HG03439 (cell line): ENCODE results near the gene ACSL5.
"Not testable (repeated sequence)": the region's sequence is repeated elsewhere in the genome, so short reads cannot be mapped to it uniquely, and the experiment has no call there.

Experiments
- ATAC-seq: cut with Tn5 transposase; IDR thresholded peaks from one replicate; pipeline ENCODE4 v1.9.1; 2021; ENCODE audit warnings: mild to moderate bottlenecking, moderate library complexity; ENCODE audit not compliant: unreplicated experiment

Gene ACSL5

DNA sequence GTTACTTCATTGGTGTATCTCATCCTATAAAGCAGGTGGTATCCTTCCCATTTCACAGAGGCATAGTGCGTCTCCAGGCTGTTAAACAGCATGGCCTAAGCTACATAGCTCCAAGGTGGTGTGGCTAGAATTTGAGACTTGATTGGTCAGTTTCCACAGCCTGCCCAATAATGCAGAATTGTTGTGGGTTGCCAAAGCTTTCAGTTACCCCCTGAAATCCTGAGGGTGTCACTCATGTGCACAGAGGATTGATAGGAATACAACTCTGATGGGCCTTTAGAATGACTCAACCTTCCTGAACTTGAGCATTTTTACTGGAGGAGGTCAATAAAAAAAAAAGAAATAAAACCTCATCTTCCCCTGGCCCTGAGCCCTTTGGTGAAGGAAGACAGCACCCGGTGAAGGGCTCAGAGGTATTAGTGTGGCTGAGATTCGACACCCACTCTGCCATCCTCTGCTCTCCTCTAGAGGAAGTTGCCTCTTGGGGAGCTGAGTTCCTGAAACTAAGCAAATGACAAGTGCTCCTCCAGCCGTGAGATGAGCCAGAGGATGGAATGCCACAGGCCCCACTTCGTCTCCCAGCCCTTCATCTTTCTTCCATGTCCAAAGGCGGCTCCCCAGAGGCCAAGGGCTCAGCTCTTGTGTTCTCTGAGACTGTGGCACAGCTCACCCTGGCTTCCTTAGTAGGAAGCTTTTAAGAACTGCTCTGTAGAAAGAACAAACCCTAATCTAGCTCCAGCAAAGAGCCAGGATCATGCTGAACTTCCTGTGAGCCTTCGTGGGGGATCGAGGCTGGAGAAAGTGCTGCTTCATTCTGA lies 1.0 kb downstream of the ACSL5 start:
- peak; percentile 37 for ATAC-seq

GRCh38 chr10:112375721-112376395 lies 1.9 kb downstream of the ACSL5 start:
- peak; percentile 86 for ATAC-seq

GRCh38 chr10:112376396-112376790 lies 2.5 kb downstream of the ACSL5 start:
- ATAC-seq = peak; percentile 18

DNA sequence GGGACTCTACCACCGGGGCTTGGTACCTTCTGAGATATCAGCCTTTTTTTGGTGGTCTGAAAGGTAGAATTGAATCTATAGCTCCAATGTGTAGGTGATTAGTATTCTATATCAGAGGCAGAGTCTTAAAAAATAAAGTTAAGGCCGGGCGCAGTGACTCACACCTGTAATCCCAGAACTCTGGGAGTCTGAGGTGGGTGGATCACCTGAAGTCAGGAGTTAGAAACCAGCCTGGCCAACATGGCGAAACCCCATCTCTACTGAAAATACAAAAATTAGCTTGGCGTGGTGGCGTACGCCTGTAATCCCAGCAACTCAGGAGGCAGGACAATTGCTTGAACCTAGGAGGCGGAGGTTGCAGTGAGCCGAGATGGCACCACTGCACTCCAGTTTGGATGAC lies 3.2 kb downstream of the ACSL5 start:
- ATAC-seq = not testable (repeated sequence)

- no peak for ATAC-seq
Measured at GRCh38 chr10:112379635-112380296, 5.8 kb downstream of the ACSL5 start.

GRCh38 chr10:112382515-112383235 lies 8.8 kb downstream of the ACSL5 start:
- no peak for ATAC-seq

- no peak for ATAC-seq
Measured at GRCh38 chr10:112383325-112383724, 9.4 kb downstream of the ACSL5 start.

- ATAC-seq = no peak
Measured at GRCh38 chr10:112384141-112384540, 10.2 kb downstream of the ACSL5 start.

DNA sequence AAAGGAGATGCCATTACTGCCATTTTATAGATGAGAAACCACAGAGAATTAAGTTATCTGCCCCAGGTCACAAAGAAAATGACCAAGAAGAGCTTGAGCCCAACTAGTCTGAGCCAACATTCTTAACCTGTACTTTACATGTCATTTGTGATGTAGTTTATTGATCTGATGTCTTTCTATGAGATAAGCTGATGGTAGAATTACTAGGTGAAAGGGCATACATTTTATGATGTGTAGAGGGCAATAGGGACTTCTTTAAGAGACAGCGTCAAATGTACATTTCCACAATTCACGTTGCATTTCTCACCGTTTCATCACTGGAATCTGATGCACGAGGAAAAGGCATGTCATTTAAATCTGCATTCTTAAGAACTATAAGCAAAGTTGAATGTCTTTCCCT lies 11.3 kb downstream of the ACSL5 start:
- no peak for ATAC-seq

- ATAC-seq = not testable (repeated sequence)
Measured at GRCh38 chr10:112388056-112388455, 14.1 kb downstream of the ACSL5 start.

DNA sequence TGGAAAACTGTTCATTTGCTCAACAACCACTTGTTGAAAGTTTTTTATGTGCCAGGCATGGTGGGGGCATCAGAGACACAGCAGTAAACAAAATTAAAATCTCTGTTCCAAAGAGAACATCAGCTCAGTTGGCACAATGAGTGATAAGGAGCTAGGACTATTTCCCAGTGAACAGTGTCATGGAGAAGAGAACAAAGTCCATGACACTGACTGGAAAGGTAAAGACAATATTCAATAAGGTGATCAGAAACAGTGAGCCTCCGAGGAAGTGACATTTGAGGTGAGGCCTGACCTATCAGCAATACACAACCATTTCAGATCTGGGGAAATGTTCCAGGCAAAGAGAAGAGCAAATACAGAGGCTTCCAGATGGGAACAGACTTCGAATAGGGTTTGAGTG lies 14.6 kb downstream of the ACSL5 start:
- ATAC-seq = no peak

- ATAC-seq = peak; percentile 79
Measured at GRCh38 chr10:112389271-112389822, 15.4 kb downstream of the ACSL5 start.

- no peak for ATAC-seq
Measured at GRCh38 chr10:112390125-112390703, 16.3 kb downstream of the ACSL5 start.

- ATAC-seq = no peak
Measured at GRCh38 chr10:112393341-112393740, 19.4 kb downstream of the ACSL5 start.

DNA sequence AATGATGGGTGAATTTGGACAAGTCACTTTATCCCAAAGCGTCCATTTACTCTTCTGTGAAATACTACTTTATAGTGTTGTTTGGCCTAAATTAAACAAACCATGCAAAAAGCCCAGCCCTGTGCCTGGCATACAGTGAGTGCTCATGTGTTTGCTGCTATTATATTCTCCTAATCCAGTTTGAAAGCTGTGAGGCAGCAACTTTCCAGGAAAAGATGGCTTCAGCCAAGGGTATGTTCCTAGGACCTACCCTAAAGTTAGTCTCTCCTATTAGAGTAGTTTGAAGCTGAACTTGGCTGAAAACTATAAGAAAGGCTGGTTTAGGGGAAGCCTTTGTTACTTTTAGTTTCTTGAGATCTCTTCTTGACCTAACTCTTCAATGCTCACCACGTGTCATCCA lies 19.9 kb downstream of the ACSL5 start:
- no peak for ATAC-seq

DNA sequence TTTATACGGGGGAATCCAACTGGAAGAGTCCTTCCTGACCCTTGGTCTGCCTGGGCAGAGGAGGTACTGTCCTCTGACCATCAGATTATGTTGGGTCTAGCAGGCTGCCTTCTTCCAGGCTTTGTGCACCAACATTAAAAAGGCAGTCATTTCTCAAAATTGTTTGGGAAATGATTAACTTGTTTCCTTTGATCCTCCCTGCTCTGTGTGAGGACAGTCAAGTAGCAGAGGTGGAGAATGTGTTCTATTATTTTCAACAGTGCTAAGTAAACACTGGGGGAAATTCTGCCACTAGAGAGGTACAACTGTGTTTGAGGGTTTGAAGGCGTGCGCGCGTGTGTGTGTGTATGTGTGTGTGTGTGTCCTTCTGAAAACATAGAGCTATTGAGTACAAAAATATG lies 20.6 kb downstream of the ACSL5 start:
- no peak for ATAC-seq

DNA sequence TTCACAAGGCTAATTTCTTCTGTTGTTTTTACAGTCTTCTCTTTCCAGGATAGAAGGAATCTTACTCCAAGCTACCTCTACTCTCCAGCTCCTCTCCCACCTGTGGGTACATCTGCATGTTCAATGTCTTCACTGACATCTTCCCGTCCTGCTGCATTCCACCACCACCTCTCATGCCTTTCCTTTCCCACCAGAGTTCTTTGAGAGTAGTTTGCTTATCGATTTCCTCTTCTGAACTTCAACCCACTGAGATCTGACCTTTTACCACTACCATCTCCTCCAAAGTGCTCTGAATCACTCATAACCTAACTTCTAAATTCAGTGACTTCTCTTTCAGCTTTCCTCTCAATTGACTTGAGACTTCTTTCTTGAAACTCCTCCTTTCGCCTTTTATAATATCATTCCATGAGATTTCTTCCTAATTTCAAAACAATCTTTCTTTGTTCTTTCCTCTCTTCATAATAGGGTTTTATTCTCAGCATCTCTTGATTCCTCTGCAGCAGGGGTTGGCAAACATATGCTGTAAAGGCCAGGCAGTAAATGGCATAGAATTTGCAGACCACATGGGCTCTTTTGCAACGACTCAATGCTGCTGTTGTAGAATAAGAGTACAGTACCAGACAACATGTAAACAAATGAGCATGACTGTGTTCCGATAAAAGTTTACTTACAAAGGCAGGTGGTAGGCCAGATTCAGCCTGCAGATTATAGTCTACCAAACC lies 22.1 kb downstream of the ACSL5 start:
- ATAC-seq = no peak

DNA sequence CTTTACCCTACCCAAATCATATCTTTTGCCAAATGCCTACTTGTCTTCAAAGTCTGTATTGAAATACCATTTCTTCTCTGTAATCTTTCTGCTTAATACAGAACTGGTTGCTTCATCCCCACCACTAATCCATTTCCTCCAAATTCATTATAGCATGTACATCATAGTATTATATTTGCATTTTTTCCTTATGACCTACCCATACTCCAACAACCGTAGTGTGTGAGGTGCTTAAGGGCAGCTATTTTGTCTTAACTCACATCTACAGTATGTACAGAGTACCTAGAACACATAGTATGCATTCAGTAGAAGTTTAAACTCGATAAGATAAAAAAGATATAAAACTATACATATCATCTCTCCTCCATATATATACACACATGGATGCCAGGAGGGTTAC lies 23.7 kb downstream of the ACSL5 start:
- ATAC-seq = no peak

GRCh38 chr10:112402917-112403316 lies 29.0 kb downstream of the ACSL5 start:
- no peak for ATAC-seq

DNA sequence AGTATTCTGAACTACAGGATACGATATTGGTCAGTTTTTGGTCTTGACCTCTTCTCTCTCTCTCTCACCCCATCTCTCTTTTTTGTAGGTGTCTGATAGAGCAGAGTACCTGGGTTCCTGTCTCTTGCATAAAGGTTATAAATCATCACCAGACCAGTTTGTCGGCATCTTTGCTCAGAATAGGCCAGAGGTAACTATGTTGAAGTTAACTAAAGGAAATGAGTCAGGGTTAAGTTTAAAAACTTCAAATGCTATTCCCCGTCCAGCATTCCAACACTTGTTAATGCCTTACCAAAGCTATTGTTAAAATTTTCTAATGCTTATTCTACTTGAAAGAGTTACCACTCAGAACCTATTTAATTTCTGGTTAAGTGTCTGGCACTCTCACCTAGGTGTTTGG lies 30.7 kb downstream of the ACSL5 start:
- no peak for ATAC-seq
